ENCODE results near the gene NKAIN4. TPM values are rescaled to one million over a fixed set of nuclear protein-coding genes. Genes with fewer than 3 reads are reported as not detected.

NKAIN4 gene
- polyA plus RNA-seq, 1 donor (not counting 4 experiments of a cell fraction or from before 2014, with no cell fraction given) = not detected

DNA sequence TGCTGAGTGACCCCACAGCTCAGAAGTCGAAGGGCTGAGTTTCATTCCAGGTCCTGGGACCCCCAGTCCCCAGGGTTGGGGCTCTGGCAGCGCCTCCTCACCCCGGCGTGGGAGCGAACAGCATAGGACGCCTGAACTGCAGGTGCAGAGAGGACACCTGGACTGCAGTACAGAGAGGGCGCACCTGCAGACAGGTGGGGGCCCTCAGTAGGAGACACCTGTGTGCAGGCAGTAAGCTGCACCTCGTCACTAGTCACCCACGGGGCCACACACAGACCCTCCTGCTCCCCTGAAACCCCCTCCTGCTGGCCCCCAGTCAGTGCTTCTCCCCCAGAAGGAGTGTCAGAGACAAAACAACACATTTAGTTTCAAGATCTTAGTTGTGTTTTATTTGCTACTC lies 8.6 kb upstream of the NKAIN4 start:
- no peak overlapping the region for H2AFZ ChIP-seq (ENCODE audit: control insufficient read depth, low read length)

GRCh38 chr20:63261795-63262528 lies 7.7 kb upstream of the NKAIN4 start:
- no peak overlapping the region for H3K9ac ChIP-seq (ENCODE audit: control insufficient read depth, extremely low read depth, insufficient read depth, low read length)
- no peak for TF ChIP-seq EZH2 (IDR thresholded peaks at IDR 0.05; ENCODE audit: low read length)
- TF ChIP-seq, protein P1, sequence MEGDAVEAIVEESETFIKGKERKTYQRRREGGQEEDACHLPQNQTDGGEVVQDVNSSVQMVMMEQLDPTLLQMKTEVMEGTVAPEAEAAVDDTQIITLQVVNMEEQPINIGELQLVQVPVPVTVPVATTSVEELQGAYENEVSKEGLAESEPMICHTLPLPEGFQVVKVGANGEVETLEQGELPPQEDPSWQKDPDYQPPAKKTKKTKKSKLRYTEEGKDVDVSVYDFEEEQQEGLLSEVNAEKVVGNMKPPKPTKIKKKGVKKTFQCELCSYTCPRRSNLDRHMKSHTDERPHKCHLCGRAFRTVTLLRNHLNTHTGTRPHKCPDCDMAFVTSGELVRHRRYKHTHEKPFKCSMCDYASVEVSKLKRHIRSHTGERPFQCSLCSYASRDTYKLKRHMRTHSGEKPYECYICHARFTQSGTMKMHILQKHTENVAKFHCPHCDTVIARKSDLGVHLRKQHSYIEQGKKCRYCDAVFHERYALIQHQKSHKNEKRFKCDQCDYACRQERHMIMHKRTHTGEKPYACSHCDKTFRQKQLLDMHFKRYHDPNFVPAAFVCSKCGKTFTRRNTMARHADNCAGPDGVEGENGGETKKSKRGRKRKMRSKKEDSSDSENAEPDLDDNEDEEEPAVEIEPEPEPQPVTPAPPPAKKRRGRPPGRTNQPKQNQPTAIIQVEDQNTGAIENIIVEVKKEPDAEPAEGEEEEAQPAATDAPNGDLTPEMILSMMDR (optimal IDR thresholded peaks at IDR 0.05 in 1 of 3, IDR thresholded peaks at IDR 0.05 in 1 of 3, conservative IDR thresholded peaks at IDR 0.05 in 1 of 3; ENCODE audit: extremely low read depth in 1 of 3, insufficient read depth in 2 of 3, low read length in 3 of 3) = no peak
- H3K9me3 ChIP-seq (ENCODE audit: control insufficient read depth, low read depth, low read length) = no peaks in the 10 kb centered on the region
- H4K20me1 ChIP-seq (ENCODE audit: control insufficient read depth, extremely low read depth, insufficient read depth, low read length) = no peaks in the 10 kb centered on the region
- dilution Hi-C loops (cut with MboI; ENCODE audit: extremely low pct_ligation_motif_present, low sequenced_read_pairs) = no loop called here
- no peak overlapping the region for H3K4me2 ChIP-seq (ENCODE audit: control insufficient read depth, extremely low read depth, insufficient read depth, low read depth, low read length)
- H3K79me2 ChIP-seq (ENCODE audit: control insufficient read depth, insufficient read depth, low read length) = no peaks in the 10 kb centered on the region
- DNase-seq (ENCODE audit: low read depth, low spot score) (no peak), FAIRE-seq (no peak)
- H3K4me3 ChIP-seq (ENCODE audit: control insufficient read depth in 2 of 3, extremely low read depth in 1 of 3, insufficient read depth in 2 of 3, low read depth in 1 of 3, low read length in 3 of 3) = no peak overlapping the region
- no peak overlapping the region for H3K27ac ChIP-seq (ENCODE audit: control insufficient read depth, insufficient read depth, low read length)
- no peaks in the 10 kb centered on the region for H3K9me1 ChIP-seq (ENCODE audit: control insufficient read depth, extremely low read depth, insufficient read depth, low read length)
- H2AFZ ChIP-seq (ENCODE audit: control insufficient read depth, low read length) = no peak overlapping the region
- H3K4me1 ChIP-seq (ENCODE audit: control insufficient read depth, extremely low read depth, insufficient read depth, low read length) = peaks cover under 1% of the 10 kb centered on the region
- H3K36me3 ChIP-seq (ENCODE audit: control insufficient read depth in 2 of 2, extremely low read depth in 1 of 2, insufficient read depth in 2 of 2, low read length in 2 of 2) = no peaks in the 10 kb centered on the region
- H3K27me3 ChIP-seq (ENCODE audit: control insufficient read depth, extremely low read depth, insufficient read depth, low read length) = peaks cover 25% of the 10 kb centered on the region

More for the DNA sequence above, 8.6 kb upstream of the NKAIN4 start:
- Histone ChIP-seq H4K20me1 (ENCODE audit: control insufficient read depth, extremely low read depth, insufficient read depth, low read length) (no peaks in the 10 kb centered on the region), H3K4me2 (ENCODE audit: control insufficient read depth, extremely low read depth, insufficient read depth, low read depth, low read length) (no peak overlapping the region), H3K27ac (ENCODE audit: control insufficient read depth, insufficient read depth, low read length) (no peak overlapping the region), H3K9me3 (ENCODE audit: control insufficient read depth, low read depth, low read length) (no peaks in the 10 kb centered on the region), H3K4me1 (ENCODE audit: control insufficient read depth, extremely low read depth, insufficient read depth, low read length) (no peaks in the 10 kb centered on the region), H3K9me1 (ENCODE audit: control insufficient read depth, extremely low read depth, insufficient read depth, low read length) (no peaks in the 10 kb centered on the region), H3K27me3 (ENCODE audit: control insufficient read depth, extremely low read depth, insufficient read depth, low read length) (peaks cover 25% of the 10 kb centered on the region), H3K79me2 (ENCODE audit: control insufficient read depth, insufficient read depth, low read length) (no peaks in the 10 kb centered on the region), H3K36me3 (ENCODE audit: control insufficient read depth in 2 of 2, extremely low read depth in 1 of 2, insufficient read depth in 2 of 2, low read length in 2 of 2) (no peaks in the 10 kb centered on the region), H3K4me3 (ENCODE audit: control insufficient read depth in 2 of 3, extremely low read depth in 1 of 3, insufficient read depth in 2 of 3, low read depth in 1 of 3, low read length in 3 of 3) (no peak overlapping the region), H3K9ac (ENCODE audit: control insufficient read depth, extremely low read depth, insufficient read depth, low read length) (no peak overlapping the region)
- DNase-seq (ENCODE audit: low read depth, low spot score) (no peak), FAIRE-seq (no peak)
- TF ChIP-seq, protein P1 (optimal IDR thresholded peaks at IDR 0.05 in 1 of 3, IDR thresholded peaks at IDR 0.05 in 1 of 3, conservative IDR thresholded peaks at IDR 0.05 in 1 of 3; ENCODE audit: extremely low read depth in 1 of 3, insufficient read depth in 2 of 3, low read length in 3 of 3) = no peak
- TF ChIP-seq EZH2 (IDR thresholded peaks at IDR 0.05; ENCODE audit: low read length) = no peak
- dilution Hi-C loops (cut with MboI; ENCODE audit: extremely low pct_ligation_motif_present, low sequenced_read_pairs) = no loop called here

Measured in keratinocyte (primary cell).